ENCODE results near the gene RRAS2. TPM values are rescaled to one million over a fixed set of nuclear protein-coding genes. Genes with fewer than 3 reads are reported as not detected.
"Not testable (repeated sequence)": the region's sequence is repeated elsewhere in the genome, so short reads cannot be mapped to it uniquely, and the experiment has no call there.

The RRAS2 gene
- total RNA-seq, 1 experiment from 2014 or later: 193 TPM

- in situ Hi-C loops (cut with HindIII; ENCODE audit: low pct_unique_long_range_greater_than_20kb, low sequenced_read_pairs): no loop called here
Observed at GRCh38 chr11:14374922-14375830, 16.2 kb upstream of the RRAS2 start.

GRCh38 chr11:14373941-14374646 is 15.1 kb upstream of the RRAS2 start:
- in situ Hi-C loops (cut with HindIII; ENCODE audit: low pct_unique_long_range_greater_than_20kb, low sequenced_read_pairs): no loop called here
- no peak for DNase-seq (ENCODE audit: low read depth)

More at GRCh38 chr11:14374922-14375830, 16.2 kb upstream of the RRAS2 start:
- no peak for DNase-seq (ENCODE audit: low read depth)

GRCh38 chr11:14372011-14372410 is 13.0 kb upstream of the RRAS2 start:
- in situ Hi-C loops (cut with HindIII; ENCODE audit: low pct_unique_long_range_greater_than_20kb, low sequenced_read_pairs): no loop called here
- no peak for DNase-seq (ENCODE audit: low read depth)

DNA sequence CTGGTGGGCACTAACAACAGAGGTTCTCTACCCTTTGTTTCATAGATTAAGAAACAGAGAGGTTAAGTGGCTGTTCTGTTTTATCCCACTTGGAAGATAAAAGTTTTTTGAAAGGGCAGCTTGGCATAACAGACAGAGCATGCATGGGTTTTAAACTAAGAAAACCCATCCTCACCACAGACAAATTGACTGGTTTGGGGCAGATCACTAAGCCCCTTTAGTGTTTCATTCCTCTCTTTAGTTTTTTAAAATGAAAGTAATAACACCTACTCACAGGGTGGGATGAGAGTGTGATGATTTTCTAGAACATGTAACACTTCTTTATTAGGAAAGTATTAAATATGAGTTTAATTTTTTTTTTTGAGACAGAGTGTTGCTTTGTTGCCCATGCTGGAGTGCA is 12.3 kb upstream of the RRAS2 start:
- in situ Hi-C loops (cut with HindIII; ENCODE audit: low pct_unique_long_range_greater_than_20kb, low sequenced_read_pairs): no loop called here
- no peak for DNase-seq (ENCODE audit: low read depth)

GRCh38 chr11:14370496-14370895 is 11.5 kb upstream of the RRAS2 start:
- in situ Hi-C loops (cut with HindIII; ENCODE audit: low pct_unique_long_range_greater_than_20kb, low sequenced_read_pairs): no loop called here
- DNase-seq (ENCODE audit: low read depth): no peak

DNA sequence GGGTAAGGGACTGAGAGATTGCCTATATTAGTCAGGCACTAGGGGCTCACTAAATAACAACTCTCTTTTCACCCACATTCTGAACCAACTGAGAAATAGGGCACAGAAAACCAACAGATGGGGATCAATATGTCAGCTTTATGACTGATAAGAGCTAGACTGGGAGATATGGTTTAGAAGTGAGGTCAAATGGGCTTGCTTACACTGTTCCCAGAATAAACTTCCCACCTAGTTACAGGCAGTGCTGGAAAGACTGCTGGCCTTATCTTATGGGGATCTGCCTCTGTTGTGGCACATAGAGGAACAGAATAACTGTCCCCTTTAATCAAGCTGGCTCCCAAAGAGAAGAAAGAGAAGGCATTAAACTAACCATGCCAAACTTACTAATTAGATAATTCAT is 10.6 kb upstream of the RRAS2 start:
- in situ Hi-C loops (cut with HindIII; ENCODE audit: low pct_unique_long_range_greater_than_20kb, low sequenced_read_pairs): no loop called here
- no peak for DNase-seq (ENCODE audit: low read depth)

- no peak for DNase-seq (ENCODE audit: low read depth)
- in situ Hi-C loops (cut with HindIII; ENCODE audit: low pct_unique_long_range_greater_than_20kb, low sequenced_read_pairs): no loop called here
Observed at GRCh38 chr11:14366936-14367335, 8.0 kb upstream of the RRAS2 start.

- in situ Hi-C loops (cut with HindIII; ENCODE audit: low pct_unique_long_range_greater_than_20kb, low sequenced_read_pairs): no loop called here
- DNase-seq (ENCODE audit: low read depth): no peak
Observed at GRCh38 chr11:14364322-14364721, 5.3 kb upstream of the RRAS2 start.

DNA sequence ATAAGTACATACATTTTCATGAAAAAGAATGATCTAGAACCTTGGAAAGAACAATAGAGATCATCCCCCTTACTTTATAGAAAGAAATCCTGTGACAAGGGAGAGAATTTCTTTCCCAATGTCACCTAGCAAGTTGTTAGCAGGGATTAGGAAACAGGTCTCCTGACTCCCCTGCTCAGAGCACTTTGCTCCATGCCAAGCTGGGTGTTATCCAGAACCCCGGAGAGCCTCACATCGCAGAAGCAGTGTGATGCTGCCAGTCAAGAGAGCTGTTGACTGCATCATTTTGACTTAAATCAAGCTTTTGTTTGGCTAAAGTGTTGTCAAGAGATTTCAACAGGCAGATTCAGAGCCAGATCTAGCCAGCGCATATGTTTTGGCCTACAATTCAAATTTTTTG is 3.6 kb upstream of the RRAS2 start:
- in situ Hi-C loops (cut with HindIII; ENCODE audit: low pct_unique_long_range_greater_than_20kb, low sequenced_read_pairs): no loop called here

GRCh38 chr11:14361951-14362350 is 3.0 kb upstream of the RRAS2 start:
- no peak for DNase-seq (ENCODE audit: low read depth)
- in situ Hi-C loops (cut with HindIII; ENCODE audit: low pct_unique_long_range_greater_than_20kb, low sequenced_read_pairs): no loop called here

More for the DNA sequence above, 3.6 kb upstream of the RRAS2 start:
- no peak for DNase-seq (ENCODE audit: low read depth)

- in situ Hi-C loops (cut with HindIII; ENCODE audit: low pct_unique_long_range_greater_than_20kb, low sequenced_read_pairs): no loop called here
- DNase-seq (ENCODE audit: low read depth): no peak
Observed at GRCh38 chr11:14360976-14361375, 2.0 kb upstream of the RRAS2 start.

DNA sequence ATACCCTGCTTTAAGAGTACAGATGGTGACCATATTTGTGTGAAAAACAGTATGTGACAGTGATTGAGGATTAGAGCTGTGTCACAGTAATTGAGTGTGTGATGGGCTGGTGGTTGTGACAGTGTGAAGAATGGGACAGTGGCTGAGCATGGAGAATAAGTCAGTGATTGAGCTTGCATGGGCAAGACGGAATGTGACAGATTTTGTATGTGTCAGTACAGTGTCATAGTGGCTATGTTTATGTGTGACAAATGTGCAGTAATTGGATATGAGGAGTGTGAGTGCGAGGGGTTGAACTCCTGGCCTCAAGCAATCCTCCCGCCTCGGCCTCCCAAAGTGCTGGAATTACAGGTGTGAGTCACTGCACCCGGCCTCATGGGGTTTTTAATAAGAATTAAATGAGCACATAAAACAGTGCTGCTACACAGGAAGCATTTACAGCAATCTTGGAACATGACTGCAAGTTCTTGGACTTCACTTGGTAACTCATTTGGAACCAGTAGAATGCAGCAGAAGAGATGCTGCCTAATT is 583 bp upstream of the RRAS2 start:
- DNase-seq (ENCODE audit: low read depth): no peak
- in situ Hi-C loops (cut with HindIII; ENCODE audit: low pct_unique_long_range_greater_than_20kb, low sequenced_read_pairs): no loop called here

DNA sequence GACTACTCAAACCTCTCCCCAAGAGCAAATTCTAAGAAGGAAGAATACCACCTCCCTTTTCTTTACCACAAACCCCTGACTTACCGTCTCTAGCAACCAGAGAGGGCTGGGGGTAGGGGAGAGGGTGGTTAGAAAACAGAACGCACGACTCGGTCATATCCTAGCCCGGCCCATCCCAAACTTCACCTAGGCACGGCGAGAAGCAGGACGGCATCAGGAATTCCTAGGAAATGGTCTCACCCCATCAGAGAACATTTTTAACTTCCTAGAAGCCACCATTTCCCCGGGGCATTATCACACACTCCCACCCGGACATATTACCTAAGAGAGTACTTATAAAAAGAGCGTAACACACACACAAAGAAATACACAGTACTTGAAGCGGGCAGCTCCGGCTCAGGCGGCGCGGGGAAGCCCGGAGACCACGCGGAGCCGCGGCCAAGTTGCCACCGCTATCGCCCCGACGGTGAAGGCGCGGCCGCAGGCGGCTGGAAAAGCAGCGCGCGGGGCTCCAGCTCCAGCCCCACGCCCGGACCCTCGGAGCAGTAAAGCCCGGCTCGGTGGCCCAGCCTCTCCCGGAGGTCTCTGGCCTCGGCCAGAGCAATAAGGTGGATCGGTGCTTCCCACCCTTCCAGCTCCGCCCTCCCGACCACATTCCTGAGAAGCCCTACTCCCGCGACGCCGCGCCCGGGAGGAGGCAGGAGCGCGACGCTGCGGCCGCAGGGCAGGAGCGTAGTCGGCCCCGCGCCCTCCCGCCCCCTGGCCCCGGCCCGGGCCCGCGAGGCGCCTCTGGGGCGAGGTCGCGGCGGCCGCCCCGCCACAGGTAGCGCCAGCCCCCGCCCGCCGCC is 878 bp downstream of the RRAS2 start:
- DNase-seq (ENCODE audit: low read depth): peak; percentile 62
- in situ Hi-C loops (cut with HindIII; ENCODE audit: low pct_unique_long_range_greater_than_20kb, low sequenced_read_pairs): no loop called here

- in situ Hi-C loops (cut with HindIII; ENCODE audit: low pct_unique_long_range_greater_than_20kb, low sequenced_read_pairs): no loop called here
- DNase-seq (ENCODE audit: low read depth): no peak
Observed at GRCh38 chr11:14356342-14356741, 2.6 kb downstream of the RRAS2 start.

- DNase-seq (ENCODE audit: low read depth); in situ Hi-C loops (cut with HindIII; ENCODE audit: low pct_unique_long_range_greater_than_20kb, low sequenced_read_pairs): not testable (repeated sequence)
Observed at GRCh38 chr11:14354604-14355003, 4.4 kb downstream of the RRAS2 start.

GRCh38 chr11:14350716-14351238 is 8.2 kb downstream of the RRAS2 start:
- in situ Hi-C loops (cut with HindIII; ENCODE audit: low pct_unique_long_range_greater_than_20kb, low sequenced_read_pairs): no loop called here
- DNase-seq (ENCODE audit: low read depth): no peak

- in situ Hi-C loops (cut with HindIII; ENCODE audit: low pct_unique_long_range_greater_than_20kb, low sequenced_read_pairs): no loop called here
- no peak for DNase-seq (ENCODE audit: low read depth)
Observed at GRCh38 chr11:14350215-14350614, 8.8 kb downstream of the RRAS2 start.

- DNase-seq (ENCODE audit: low read depth): no peak
- in situ Hi-C loops (cut with HindIII; ENCODE audit: low pct_unique_long_range_greater_than_20kb, low sequenced_read_pairs): no loop called here
Observed at GRCh38 chr11:14347991-14348390, 11.0 kb downstream of the RRAS2 start.
